ENCODE results near the gene ZNF672.
A peak's percentile ranks its signal among the peaks of the same experiment; 100 is the strongest.
"Not testable (repeated sequence)": the region's sequence is repeated elsewhere in the genome, so short reads cannot be mapped to it uniquely, and the experiment has no call there.

The ZNF672 gene

GRCh38 chr1:248813546-248813945 is 24.5 kb upstream of the ZNF672 start:
- DNase-seq (ENCODE audit: low read depth): no peak

GRCh38 chr1:248814351-248814750 is 23.7 kb upstream of the ZNF672 start:
- no peak for DNase-seq (ENCODE audit: low read depth)

GRCh38 chr1:248815407-248816034 is 22.5 kb upstream of the ZNF672 start:
- DNase-seq (ENCODE audit: low read depth): no peak

- DNase-seq (ENCODE audit: low read depth): no peak
Measured at GRCh38 chr1:248816042-248816851, 21.8 kb upstream of the ZNF672 start.

- no peak for DNase-seq (ENCODE audit: low read depth)
Measured at GRCh38 chr1:248817065-248817464, 21.0 kb upstream of the ZNF672 start.

GRCh38 chr1:248818505-248819374 is 19.3 kb upstream of the ZNF672 start:
- DNase-seq (ENCODE audit: low read depth): no peak

- DNase-seq (ENCODE audit: low read depth): no peak
Measured at GRCh38 chr1:248820041-248820585, 17.9 kb upstream of the ZNF672 start.

GRCh38 chr1:248821101-248821500 is 16.9 kb upstream of the ZNF672 start:
- no peak for DNase-seq (ENCODE audit: low read depth)

- DNase-seq (ENCODE audit: low read depth): no peak
Measured at GRCh38 chr1:248821641-248822040, 16.4 kb upstream of the ZNF672 start.

GRCh38 chr1:248822148-248823032 is 15.6 kb upstream of the ZNF672 start:
- no peak for DNase-seq (ENCODE audit: low read depth)

GRCh38 chr1:248823517-248824001 is 14.5 kb upstream of the ZNF672 start:
- no peak for DNase-seq (ENCODE audit: low read depth)

GRCh38 chr1:248824301-248824700 is 13.7 kb upstream of the ZNF672 start:
- DNase-seq (ENCODE audit: low read depth): no peak

- no peak for DNase-seq (ENCODE audit: low read depth)
Measured at GRCh38 chr1:248824701-248825100, 13.3 kb upstream of the ZNF672 start.

GRCh38 chr1:248825136-248825535 is 12.9 kb upstream of the ZNF672 start:
- DNase-seq (ENCODE audit: low read depth): no peak

GRCh38 chr1:248825573-248825908 is 12.5 kb upstream of the ZNF672 start:
- no peak for DNase-seq (ENCODE audit: low read depth)

- DNase-seq (ENCODE audit: low read depth): peak; percentile 89
Measured at GRCh38 chr1:248825909-248826760, 11.9 kb upstream of the ZNF672 start, which contains the start of gene SH3BP5L. TSS of gene SH3BP5L (minus strand) at chr1:248825915. CDS start at chr1:248824935, 980 bp downstream.

- no peak for DNase-seq (ENCODE audit: low read depth)
Measured at GRCh38 chr1:248828845-248829244, 9.2 kb upstream of the ZNF672 start.

- not testable (repeated sequence) for DNase-seq (ENCODE audit: low read depth)
Measured at GRCh38 chr1:248830718-248831017, 7.4 kb upstream of the ZNF672 start.

- no peak for DNase-seq (ENCODE audit: low read depth)
Measured at GRCh38 chr1:248831842-248832241, 6.2 kb upstream of the ZNF672 start.

- DNase-seq (ENCODE audit: low read depth): no peak
Measured at GRCh38 chr1:248834343-248834940, 3.6 kb upstream of the ZNF672 start.
